Activated T-helper 9 cell treated with anti-CD3 and anti-CD28 coated beads, Interleukin-2, amount 50 U/mL, for 16 hours (primary cell): Measurements from ENCODE around the gene DDX51.

Experiments
- DNase-seq: peaks from one replicate; pipeline ENCODE4 v3.0.0-alpha.2; 2020; ENCODE audit warnings: low read depth

The DDX51 gene

GRCh38 chr12:132179431-132180362 lies 35.6 kb upstream of the DDX51 start:
- DNase-seq: no peak

GRCh38 chr12:132178801-132179401 lies 34.8 kb upstream of the DDX51 start:
- DNase-seq: peak; percentile 27

- no peak for DNase-seq
These were observed 34.2 kb upstream of the DDX51 start for GRCh38 chr12:132178316-132178715.

GRCh38 chr12:132176920-132177551 lies 32.9 kb upstream of the DDX51 start:
- no peak for DNase-seq

GRCh38 chr12:132176385-132176919 lies 32.3 kb upstream of the DDX51 start:
- DNase-seq: no peak

GRCh38 chr12:132175496-132176384 lies 31.6 kb upstream of the DDX51 start:
- DNase-seq: no peak

- DNase-seq: no peak
These were observed 30.8 kb upstream of the DDX51 start for GRCh38 chr12:132174839-132175490.

- DNase-seq: no peak
These were observed 30.1 kb upstream of the DDX51 start for GRCh38 chr12:132174015-132174838.

GRCh38 chr12:132173135-132174014 lies 29.3 kb upstream of the DDX51 start:
- no peak for DNase-seq

- DNase-seq: no peak
These were observed 28.5 kb upstream of the DDX51 start for GRCh38 chr12:132172619-132173018.

- DNase-seq: no peak
These were observed 27.9 kb upstream of the DDX51 start for GRCh38 chr12:132171968-132172521.

GRCh38 chr12:132171293-132171967 lies 27.3 kb upstream of the DDX51 start:
- no peak for DNase-seq

GRCh38 chr12:132170637-132171292 lies 26.6 kb upstream of the DDX51 start:
- DNase-seq: no peak

GRCh38 chr12:132170094-132170636 lies 26.0 kb upstream of the DDX51 start:
- DNase-seq: no peak

GRCh38 chr12:132169376-132169775 lies 25.3 kb upstream of the DDX51 start:
- no peak for DNase-seq

- DNase-seq: no peak
These were observed 24.4 kb upstream of the DDX51 start for GRCh38 chr12:132168311-132169031.
